Erythroblast (primary cell): Measurements from ENCODE around the gene TFIP11.

Source experiments
- DNase-seq, 2 experiments: peaks; one replicate each; lab custom pipeline; 2025; lab: John Stamatoyannopoulos, UW
- GATA1 ChIP-seq: IDR thresholded peaks from 2 replicates; pipeline ENCODE4 v1.6.1; 2011; ENCODE audit warnings: low read depth, mild to moderate bottlenecking, control low read depth, low read length, moderate library complexity
- POLR2A ChIP-seq: IDR thresholded peaks from 2 replicates; pipeline ENCODE4 v1.6.1; 2011; ENCODE audit warnings: mild to moderate bottlenecking, low read length

Gene TFIP11

DNA sequence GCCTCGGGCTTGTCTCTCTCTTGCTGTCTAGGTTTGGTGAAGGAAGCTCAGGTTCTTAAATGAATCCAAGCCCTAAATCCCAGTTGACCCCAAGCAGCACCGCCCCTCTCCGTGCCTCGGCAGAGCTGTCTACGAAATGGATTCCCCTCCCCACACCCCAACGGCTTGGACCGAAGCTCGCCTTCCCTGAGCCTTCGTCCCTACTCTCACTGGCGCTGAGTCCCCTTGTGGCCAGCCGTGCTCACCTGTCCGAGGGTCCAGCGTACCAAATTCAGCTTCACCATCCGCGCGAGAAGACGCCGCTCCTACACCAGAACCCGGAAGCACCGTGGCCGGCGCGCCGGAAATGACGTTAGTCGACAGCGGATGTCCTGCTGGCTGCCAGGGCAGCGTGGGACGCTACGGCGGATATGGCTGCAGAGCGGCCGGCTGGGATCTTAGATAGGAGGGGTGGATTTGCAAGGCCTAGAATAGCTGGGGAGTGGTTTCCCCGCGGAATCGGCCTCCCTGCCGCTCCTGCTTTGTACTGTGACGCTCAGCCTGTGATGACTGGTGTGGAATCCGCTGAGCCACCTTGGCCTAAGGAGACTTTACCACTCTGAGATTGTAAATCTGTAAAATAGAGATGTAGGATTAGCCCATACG is at the start of gene TFIP11:
Gene TFIP11, minus strand, starts transcription at position 325 of the 645 bp plus-strand sequence. CDS start 2,201 bp downstream, outside the sequence.
- peak; percentile 99 for DNase-seq
- no peak for TF ChIP-seq GATA1
- TF ChIP-seq POLR2A, result peak; percentile 88

DNA sequence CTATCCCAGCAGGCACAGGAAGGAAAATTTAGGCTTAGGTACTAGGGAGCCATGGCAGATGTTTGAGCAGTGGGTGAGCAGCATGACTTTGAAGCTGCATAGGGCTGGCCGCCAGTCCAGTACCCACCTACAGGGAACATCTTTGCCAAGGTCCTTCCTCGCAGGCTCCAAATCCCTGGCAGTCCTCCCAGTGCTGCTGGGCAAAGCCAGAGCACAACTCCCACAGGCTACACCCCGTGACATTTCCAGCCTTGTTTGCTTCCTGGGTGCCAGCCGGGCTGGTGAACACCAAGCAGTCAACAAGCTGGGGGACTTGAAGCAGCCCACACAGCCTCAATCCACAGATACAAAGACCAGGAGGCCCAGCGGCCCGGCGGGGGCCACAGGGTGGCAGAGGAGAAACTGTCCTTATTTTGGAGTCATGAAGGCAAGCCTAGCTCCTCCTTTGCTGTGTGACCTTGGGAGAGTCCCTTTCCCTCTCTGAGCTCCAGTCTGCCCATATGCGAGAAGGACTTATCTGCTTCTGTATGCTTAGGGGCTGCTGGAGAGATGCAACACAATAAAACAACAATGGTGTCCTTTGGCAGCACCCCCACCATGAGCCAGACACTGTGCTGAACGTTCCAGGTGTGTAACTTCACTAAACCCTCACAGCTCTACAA is 49.6 kb upstream of the TFIP11 start:
- DNase-seq, result no peak
- TF ChIP-seq POLR2A, result no peak
- TF ChIP-seq GATA1, result no peak

DNA sequence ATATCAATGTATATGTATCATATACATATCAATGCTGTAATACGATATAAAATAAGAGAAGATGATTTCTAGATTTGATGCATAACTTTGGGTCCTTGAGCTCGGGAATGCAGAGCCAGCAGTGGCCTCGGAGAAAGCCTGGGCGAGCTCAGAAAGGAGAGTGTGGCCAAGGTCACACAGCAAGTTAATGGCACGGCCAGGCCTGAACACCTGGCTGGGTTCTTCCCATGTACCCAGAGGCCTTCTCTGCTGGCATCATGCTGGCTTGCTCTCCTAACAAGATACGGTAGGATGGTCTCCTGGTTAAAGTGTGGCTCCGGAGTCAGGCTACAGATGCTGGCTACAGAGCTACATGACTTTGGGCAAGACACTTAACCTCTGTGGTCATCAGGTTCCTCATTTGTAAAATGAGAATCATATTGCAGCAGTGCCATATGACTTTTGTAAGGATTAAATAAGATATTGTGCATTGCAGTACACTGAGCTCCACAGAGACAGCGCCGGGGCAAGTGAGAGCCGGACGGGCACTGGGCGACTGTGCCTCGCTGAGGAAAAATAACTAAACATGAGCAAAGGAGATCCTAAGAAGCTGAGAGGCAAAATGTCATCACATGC is 47.8 kb upstream of the TFIP11 start:
- TF ChIP-seq POLR2A (no peak), GATA1 (no peak)
- DNase-seq, result no peak

DNA sequence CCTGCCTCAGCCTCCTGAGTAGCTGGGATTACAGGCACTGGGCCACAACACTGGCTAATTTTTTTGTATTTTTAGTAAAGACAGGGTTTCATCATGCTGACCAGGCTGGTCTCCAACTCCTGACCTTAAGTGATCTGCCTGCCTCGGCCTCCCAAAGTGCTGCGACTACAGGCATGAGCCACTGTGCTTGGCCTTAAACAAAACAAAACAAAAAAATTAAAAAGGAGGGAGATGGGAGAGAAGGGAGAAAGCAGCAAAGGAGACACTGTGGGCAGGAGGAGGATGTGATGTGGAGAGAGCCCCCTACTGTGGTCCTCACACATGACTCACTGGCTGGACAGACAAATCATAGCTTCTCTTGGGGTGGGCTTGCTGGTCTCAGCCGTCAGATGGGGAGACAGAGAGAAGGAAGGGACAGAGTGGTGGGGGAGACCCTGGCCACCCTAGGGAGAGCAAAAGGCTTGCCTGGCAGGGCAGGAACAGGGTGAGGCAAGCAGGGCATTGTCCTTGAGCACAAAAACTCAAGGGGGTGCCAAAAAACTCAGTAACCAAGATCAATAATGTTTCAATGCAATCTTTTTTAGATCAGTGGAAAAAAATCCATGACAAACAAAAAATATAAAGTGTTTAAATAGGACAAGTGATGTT is 46.1 kb upstream of the TFIP11 start:
- no peak for DNase-seq
- TF ChIP-seq POLR2A, result no peak
- no peak for TF ChIP-seq GATA1

DNA sequence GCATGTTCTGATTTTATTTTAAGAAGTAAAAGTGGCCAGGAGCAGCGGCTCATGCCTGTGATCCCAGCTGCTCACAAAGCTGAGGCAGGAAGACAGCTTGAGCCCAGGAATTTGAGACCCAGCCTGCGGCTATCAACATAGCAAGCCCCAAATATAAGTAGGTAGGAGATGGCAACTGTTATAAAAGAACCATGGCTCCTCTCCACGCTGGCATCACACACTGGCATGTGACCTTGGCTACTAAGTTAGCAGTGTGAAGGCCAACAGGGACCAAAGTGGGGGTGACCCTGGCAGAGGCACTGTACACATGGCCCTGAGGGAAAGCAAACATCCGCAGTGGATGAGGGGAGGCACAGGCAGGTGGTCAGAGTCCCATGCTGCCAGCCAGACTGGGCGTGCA is 44.6 kb upstream of the TFIP11 start:
- no peak for DNase-seq
- no peak for TF ChIP-seq GATA1
- TF ChIP-seq POLR2A, result no peak

DNA sequence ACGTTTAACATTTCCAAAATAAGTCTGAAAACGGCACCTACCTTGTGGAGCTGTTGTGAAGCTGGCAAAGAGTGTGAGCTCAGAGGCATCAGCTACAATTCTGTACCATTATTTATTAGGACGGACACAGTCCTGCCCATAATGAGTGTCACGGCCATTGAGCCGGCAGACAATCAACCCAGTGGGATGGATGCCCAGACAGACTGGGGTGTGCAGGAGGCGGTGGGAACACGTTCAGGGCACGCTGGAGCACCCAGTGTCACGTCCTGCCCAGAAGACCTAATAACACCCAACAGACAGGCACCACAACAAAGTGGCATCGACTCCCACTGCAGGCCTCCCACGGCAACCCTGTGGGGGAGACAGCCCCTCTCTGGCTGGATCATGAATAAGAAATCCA is 43.2 kb upstream of the TFIP11 start:
- TF ChIP-seq GATA1 (no peak), POLR2A (no peak)
- no peak for DNase-seq

DNA sequence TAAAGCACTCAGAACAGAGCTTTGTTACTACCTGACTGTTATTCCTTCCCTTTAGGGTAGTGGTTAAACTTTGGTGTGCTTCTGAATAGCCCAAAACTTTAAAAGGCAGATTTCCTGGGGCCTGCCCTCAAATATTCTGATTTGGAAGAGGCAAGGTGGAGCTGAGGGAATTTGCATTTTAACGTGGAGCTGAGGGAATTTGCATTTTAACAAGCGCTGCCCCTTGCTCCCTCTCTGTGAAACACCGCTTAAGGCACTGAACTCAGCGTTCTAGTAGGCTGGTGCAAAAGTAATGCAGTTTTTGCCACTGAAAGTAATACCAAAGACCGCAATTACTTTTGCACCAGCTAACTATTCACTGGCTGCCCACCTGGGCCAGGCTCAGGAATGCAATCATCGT is 42.7 kb upstream of the TFIP11 start:
- no peak for DNase-seq
- TF ChIP-seq POLR2A (no peak), GATA1 (no peak)

DNA sequence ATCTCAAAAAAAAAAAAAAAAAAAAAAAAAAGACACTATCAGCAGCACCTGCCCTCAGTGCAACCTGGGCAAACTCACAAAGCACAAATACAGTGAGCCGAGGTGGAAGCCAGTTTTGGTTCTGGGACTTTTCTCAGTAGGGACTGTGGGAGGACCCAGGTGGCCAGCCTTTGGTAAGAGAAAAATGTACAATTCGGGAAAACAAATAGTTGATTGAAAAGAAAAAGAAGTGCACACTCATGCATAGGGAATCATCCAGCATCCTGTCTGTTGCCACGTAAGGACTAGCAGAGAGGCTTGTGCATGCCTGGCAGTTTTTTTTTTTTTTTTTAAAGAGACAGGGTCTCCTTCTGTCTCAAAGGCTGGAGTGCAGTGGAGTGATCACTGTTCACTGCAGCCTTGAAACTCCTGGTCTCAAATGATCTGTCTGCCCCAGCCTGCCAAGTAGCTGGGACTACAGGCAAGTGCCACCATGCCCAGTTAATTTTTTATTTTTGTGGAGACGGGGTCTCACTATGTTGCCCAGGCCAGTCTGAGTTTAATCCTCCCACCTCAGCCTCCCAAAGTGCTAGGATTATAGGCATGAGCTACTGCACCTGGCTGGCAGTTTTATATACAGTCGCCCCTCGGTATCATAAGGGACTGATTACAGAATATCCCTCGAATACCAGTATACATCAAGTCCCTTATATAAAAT is 40.9 kb upstream of the TFIP11 start:
- DNase-seq, result no peak
- TF ChIP-seq GATA1 (no peak), POLR2A (no peak)

DNA sequence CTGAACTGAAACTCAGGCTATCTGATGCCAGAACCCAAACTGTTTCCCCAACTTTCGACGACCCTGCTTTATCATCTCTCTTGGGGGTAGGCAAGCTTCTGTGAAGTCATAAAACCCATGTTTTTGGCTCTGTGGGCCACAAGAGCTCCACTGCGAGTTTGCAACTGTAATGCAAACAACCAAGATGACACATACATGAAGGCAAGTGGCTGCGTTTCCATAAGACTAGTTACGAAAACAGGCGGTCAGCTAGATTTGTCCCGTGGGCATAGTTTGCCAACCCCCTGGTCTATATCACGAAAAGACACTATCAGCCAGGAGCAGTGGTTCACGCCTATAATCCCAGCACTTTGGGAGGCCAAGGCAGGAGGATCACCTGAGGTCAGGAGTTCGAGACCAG is 40.2 kb upstream of the TFIP11 start:
- DNase-seq, result no peak
- no peak for TF ChIP-seq GATA1
- no peak for TF ChIP-seq POLR2A

DNA sequence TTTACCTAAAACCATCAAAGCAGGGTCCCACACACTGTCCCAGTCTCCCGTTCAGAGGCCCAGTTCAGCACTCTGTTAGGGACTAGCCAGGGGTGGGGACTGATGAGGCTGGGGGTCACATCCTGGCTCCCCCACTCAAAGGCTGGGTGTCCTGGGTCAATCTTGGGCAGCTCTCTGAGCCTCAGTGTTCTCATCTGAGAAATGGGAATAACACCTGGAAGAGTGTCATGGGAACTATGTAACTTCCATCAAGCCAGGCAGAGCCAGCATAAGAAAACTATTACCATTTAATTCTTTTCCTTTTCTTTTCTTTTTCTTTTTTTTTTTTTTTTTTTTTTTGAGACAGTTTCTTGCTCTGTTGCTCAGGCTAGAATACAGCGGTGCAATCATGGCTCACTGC is 39.3 kb upstream of the TFIP11 start:
- DNase-seq, result no peak
- TF ChIP-seq POLR2A (no peak), GATA1 (no peak)

DNA sequence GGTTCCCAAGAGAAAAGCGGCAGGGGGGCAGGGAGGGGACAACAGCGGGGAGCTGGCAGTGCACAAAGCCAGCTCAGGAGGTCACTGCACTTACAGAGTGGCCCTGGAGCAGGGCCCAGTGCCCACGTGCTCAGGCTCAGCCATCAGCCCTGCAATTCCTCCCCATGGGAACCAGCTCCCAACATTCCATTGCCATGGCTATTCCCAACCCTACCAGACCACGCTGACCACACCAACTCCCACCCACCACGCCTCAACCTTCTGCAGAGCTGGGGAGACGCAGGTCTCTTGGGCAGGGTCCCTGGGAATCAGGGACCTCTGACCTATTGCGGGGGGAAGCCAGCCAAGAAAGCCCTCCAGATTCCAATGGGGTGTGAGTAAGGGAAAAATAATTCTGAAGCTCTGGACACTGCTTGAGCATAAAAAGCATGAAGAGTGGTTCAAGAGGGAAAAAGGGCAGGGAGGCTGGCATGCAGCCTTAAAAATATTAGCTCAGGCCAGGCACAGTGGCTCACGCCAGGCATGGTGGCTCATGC is 38.3 kb upstream of the TFIP11 start:
- no peak for TF ChIP-seq POLR2A
- TF ChIP-seq GATA1, result no peak
- no peak for DNase-seq

DNA sequence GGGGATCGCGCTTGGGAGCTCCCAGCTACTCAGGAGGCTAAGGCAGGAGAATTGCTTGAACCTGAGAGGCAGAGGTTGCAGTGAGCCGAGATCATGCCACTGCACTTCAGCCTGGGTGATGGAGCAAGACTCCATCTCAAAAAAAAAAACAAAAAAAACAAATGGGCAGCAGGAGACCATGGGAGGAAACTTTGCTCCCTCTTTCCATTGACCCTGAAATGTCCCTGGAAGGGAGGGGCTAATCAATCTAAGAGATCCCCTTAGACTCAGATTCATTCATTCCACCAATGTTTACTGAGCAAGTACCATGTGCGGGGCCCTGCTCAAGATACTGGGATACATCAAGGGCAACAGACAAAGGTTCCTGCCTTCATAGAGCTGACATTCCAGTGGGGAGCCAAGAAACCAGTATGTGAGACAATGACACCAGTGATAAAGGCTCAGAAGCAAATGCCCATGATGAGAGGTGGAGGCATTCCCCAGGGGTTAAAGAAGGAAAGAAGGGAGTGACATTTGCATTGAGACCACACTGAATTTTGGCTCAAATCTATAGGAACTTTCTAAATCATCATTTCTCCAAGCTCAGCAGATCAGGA is 37.7 kb upstream of the TFIP11 start:
- DNase-seq, result no peak
- TF ChIP-seq GATA1 (no peak), POLR2A (no peak)

DNA sequence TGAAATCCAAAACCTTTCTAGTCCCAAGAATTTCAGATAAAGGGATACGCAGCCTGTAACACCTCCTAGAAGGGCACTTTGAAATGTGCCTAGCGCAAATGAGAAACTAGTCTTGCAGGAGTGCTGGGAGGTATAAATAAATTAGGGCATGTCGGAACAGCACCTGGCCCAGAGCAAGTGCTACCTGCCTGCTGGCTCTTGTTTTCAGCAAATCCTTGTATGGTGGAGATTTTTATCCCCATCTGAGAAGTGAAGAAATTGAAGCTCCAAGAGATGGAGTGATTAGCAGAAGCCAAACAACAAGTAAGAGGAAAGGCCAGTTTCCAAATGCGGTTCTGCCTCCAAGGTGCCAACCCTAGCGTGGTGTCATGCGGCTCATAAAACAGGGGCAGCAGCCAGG is 36.7 kb upstream of the TFIP11 start:
- DNase-seq, result no peak
- no peak for TF ChIP-seq POLR2A
- no peak for TF ChIP-seq GATA1

DNA sequence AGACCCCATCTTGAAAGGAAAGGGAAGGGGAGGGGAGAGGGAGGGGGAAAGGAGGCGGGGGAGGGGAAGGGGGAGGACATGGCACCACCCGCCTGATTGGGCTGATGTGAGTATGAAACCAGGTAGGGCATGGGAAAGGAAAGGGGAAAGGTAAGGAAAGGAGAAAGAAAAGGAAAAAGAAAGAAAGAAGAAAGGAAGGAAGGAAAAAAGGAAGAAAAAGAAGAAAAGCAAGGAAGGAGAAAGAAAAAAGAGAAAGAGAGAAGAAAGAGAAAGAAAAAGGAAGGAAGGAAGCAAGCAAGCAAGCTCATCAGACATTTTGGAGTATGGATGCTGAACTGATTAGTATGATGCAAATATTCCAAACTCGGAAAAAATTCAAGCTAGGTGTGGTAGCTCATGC is 36.0 kb upstream of the TFIP11 start:
- TF ChIP-seq GATA1, result no peak
- TF ChIP-seq POLR2A, result no peak
- no peak for DNase-seq
